Epidermal melanocyte (primary cell): ENCODE measurements around the gene CBX6.
A peak's percentile ranks its signal among the peaks of the same experiment; 100 is the strongest.
"Not testable (repeated sequence)": the region's sequence is repeated elsewhere in the genome, so short reads cannot be mapped to it uniquely, and the experiment has no call there.

Experiments used
- DNase-seq: peaks from one replicate; pipeline ENCODE4 v3.0.0; 2011; ENCODE audit warnings: low spot score; ENCODE audit not compliant: insufficient read length

The CBX6 gene

GRCh38 chr22:38861170-38861876, 10.7 kb downstream of the CBX6 start:
- no peak for DNase-seq

- no peak for DNase-seq
These were observed 11.5 kb downstream of the CBX6 start for GRCh38 chr22:38860283-38861169.

GRCh38 chr22:38859581-38860282, 12.3 kb downstream of the CBX6 start:
- DNase-seq: no peak

- no peak for DNase-seq
These were observed 13.5 kb downstream of the CBX6 start for GRCh38 chr22:38858492-38858891.

GRCh38 chr22:38854476-38854875, 17.5 kb downstream of the CBX6 start:
- DNase-seq: not testable (repeated sequence)

GRCh38 chr22:38853883-38854282, 18.1 kb downstream of the CBX6 start:
- not testable (repeated sequence) for DNase-seq

GRCh38 chr22:38853196-38853651, 18.8 kb downstream of the CBX6 start:
- DNase-seq: no peak

- DNase-seq: no peak
These were observed 19.5 kb downstream of the CBX6 start for GRCh38 chr22:38852522-38852921.

GRCh38 chr22:38850941-38851849, 20.8 kb downstream of the CBX6 start:
- no peak for DNase-seq

GRCh38 chr22:38850399-38850798, 21.6 kb downstream of the CBX6 start:
- DNase-seq: no peak

GRCh38 chr22:38849811-38850210, 22.2 kb downstream of the CBX6 start:
- DNase-seq: no peak

- no peak for DNase-seq
These were observed 25.6 kb downstream of the CBX6 start for GRCh38 chr22:38846412-38846811.

- no peak for DNase-seq
These were observed 26.8 kb downstream of the CBX6 start for GRCh38 chr22:38845004-38845740.

GRCh38 chr22:38844315-38845003, 27.6 kb downstream of the CBX6 start:
- no peak for DNase-seq

- peak; percentile 58 for DNase-seq
These were observed 28.2 kb downstream of the CBX6 start, which contains the start of gene NPTXR for GRCh38 chr22:38843657-38844314. Gene NPTXR, minus strand, starts transcription at chr22:38844028.

GRCh38 chr22:38843201-38843656, 28.8 kb downstream of the CBX6 start:
- DNase-seq: peak; percentile 80

GRCh38 chr22:38842512-38843200, 29.4 kb downstream of the CBX6 start:
- no peak for DNase-seq

- no peak for DNase-seq
These were observed 30.4 kb downstream of the CBX6 start for GRCh38 chr22:38841635-38842034.
